Panc1 (cell line): ENCODE results near the gene KAZALD1. TPM values are rescaled to one million over a fixed set of nuclear protein-coding genes. Genes with fewer than 3 reads are reported as not detected.

ENCODE experiments used
- ATAC-seq: fragments of 200-7000 bp; cut with Tn5 transposase; 2 replicates; pipeline ENCODE4 v1.9.1; 2020; ENCODE audit warnings: mild to moderate bottlenecking, moderate library complexity
- BruUV-seq: library from RNA; stranded (reverse); fragments of 400-500 nt; replicated peaks from 2 replicates; lab custom pipeline; 2021; lab: Mats Ljungman, UMichigan
- CTCF ChIA-PET: fragments of 300-600 bp; sonication (Branson Sonifier 250); formaldehyde crosslinking; loops from one replicate; lab custom pipeline; 2022; ENCODE audit warnings: antibody characterized with exemption; lab: Charles Lee
- POLR2A ChIA-PET: fragments of 300-600 bp; sonication (Branson Sonifier 250); formaldehyde crosslinking; loops from one replicate; lab custom pipeline; 2022; ENCODE audit warnings: antibody characterized with exemption; lab: Charles Lee
- DNase-seq: peaks from one replicate; pipeline ENCODE4 v3.0.0-alpha.2; 2010; ENCODE audit warnings: low read depth, low spot score
- H3K27ac ChIP-seq: 2 replicates; pipeline ENCODE4 v1.5.1; 2011; ENCODE audit warnings: mild to moderate bottlenecking, low read length, inconsistent platforms
- H3K27me3 ChIP-seq: fragments of 200-500 bp; sonication (Bioruptor generic); 2 replicates; pipeline ENCODE4 v1.6.0; 2014; ENCODE audit warnings: low read length, inconsistent platforms; ENCODE audit not compliant: control insufficient read depth, insufficient read depth
- H3K36me3 ChIP-seq: fragments of 200-500 bp; sonication (Bioruptor generic); 2 replicates; pipeline ENCODE4 v1.5.1; 2014; ENCODE audit warnings: inconsistent platforms, mild to moderate bottlenecking, low read length, moderate library complexity; ENCODE audit not compliant: control insufficient read depth, insufficient read depth
- H3K4me1 ChIP-seq: 2 replicates; pipeline ENCODE4 v1.5.1; 2011; ENCODE audit warnings: inconsistent platforms, mild to moderate bottlenecking, low read length, moderate library complexity; ENCODE audit not compliant: control insufficient read depth, insufficient read depth
- H3K4me3 ChIP-seq, 2 experiments: 2 replicates each; pipeline ENCODE4 v1.5.1; 2011 to 2012; ENCODE audit warnings: low read depth in 2 of 2, low read length in 2 of 2, mild to moderate bottlenecking in 2 of 2, inconsistent platforms in 1 of 2, moderate library complexity in 1 of 2
- H3K9me3 ChIP-seq: fragments of 200-500 bp; sonication (Bioruptor generic); 2 replicates; pipeline ENCODE4 v1.5.1; 2014; ENCODE audit warnings: low read depth, mild to moderate bottlenecking, inconsistent platforms, low read length, moderate library complexity; ENCODE audit not compliant: control insufficient read depth, insufficient read depth
- CTCF ChIP-seq: fragments of 450-650 bp; IDR thresholded peaks from 2 replicates; pipeline ENCODE4 v1.5.1; 2017; ENCODE audit warnings: mild to moderate bottlenecking
- POLR2AphosphoS5 ChIP-seq: IDR thresholded peaks from 2 replicates; pipeline ENCODE4 v1.6.1; 2012; ENCODE audit warnings: mild to moderate bottlenecking, low read depth, low read length, moderate library complexity
- REST ChIP-seq, 2 experiments: IDR thresholded peaks; 2 replicates each; pipeline ENCODE4 v1.6.1; 2011 to 2012; ENCODE audit warnings: low read depth in 2 of 2, control low read depth in 1 of 2, low read length in 1 of 2, mild to moderate bottlenecking in 1 of 2, moderate library complexity in 1 of 2; ENCODE audit not compliant: insufficient read depth in 1 of 2
- SIN3A ChIP-seq: IDR thresholded peaks from 2 replicates; pipeline ENCODE4 v1.6.1; 2012; ENCODE audit warnings: low read depth, mild to moderate bottlenecking, low read length, moderate library complexity, borderline replicate concordance; ENCODE audit not compliant: insufficient read depth
- TCF7L2 ChIP-seq: IDR thresholded peaks from 2 replicates; pipeline ENCODE4 v1.6.1; 2011; ENCODE audit warnings: mild to moderate bottlenecking, low read depth, low read length, inconsistent platforms
- in situ Hi-C: cut with HindIII; loops from 2 replicates; pipeline ENCODE4 v1.10.0; 2016; ENCODE audit warnings: low sequenced_read_pairs, low pct_unique_long_range_greater_than_20kb
- intact Hi-C: fragments of 100-400 bp; cut with micrococcal nuclease; formaldehyde crosslinking; loops from one replicate; pipeline ENCODE4 v1.10.0; 2022; ENCODE audit not compliant: unreplicated experiment
- total RNA-seq: library from RNA; stranded (reverse); gene quantifications from one replicate; pipeline ENCODE4 v1.2.1, GENCODE V29; 2021; ENCODE audit not compliant: unreplicated experiment

Gene KAZALD1
- total RNA-seq, 1 experiment from 2014 or later, result 21.2 TPM

GRCh38 chr10:101073631-101074030 lies 11.8 kb downstream of the KAZALD1 start:
- intact Hi-C loops, result no loop called here
- in situ Hi-C loops, result no loop called here
- DNase-seq (no peak), ATAC-seq (no peak)
- Histone ChIP-seq H3K9me3 (no peaks in the 10 kb centered on the region), H3K36me3 (no peaks in the 10 kb centered on the region), H3K4me1 (no peaks in the 10 kb centered on the region), H3K27me3 (peaks cover 2% of the 10 kb centered on the region; the same call in 1 of the 2 replicates), H3K27ac (no peak overlapping the region), H3K4me3 (no peak overlapping the region)
- ChIA-PET POLR2A (interaction anchor here (1.0 kb wide), 1 partner anchor 68 kb away, joined by 3 read pairs; no protein-coding TSS in a partner anchor), CTCF (interaction anchor here (0.6 to 1.7 kb wide), 4 partner anchors 24 to 703 kb away, joined by 3 to 18 read pairs (median 6); no protein-coding TSS in a partner anchor)
- no TSS peak for BruUV-seq
- TF ChIP-seq POLR2AphosphoS5 (no peak), CTCF (no peak; the same call in 1 of the 2 replicates), SIN3A (no peak), REST (IDR thresholded peaks at IDR 0.05; ENCODE audit: insufficient read depth in 1 of 2, low read depth in 2 of 2, low read length in 1 of 2) (no peak), TCF7L2 (no peak)

- BruUV-seq, result no TSS peak
- Histone ChIP-seq H3K27me3 (peaks cover 3% of the 10 kb centered on the region), H3K4me1 (no peaks in the 10 kb centered on the region), H3K9me3 (no peaks in the 10 kb centered on the region), H3K4me3 (no peak overlapping the region), H3K27ac (no peak overlapping the region), H3K36me3 (no peaks in the 10 kb centered on the region)
- TF ChIP-seq CTCF, result no peak
- no peak for TF ChIP-seq REST (IDR thresholded peaks at IDR 0.05; ENCODE audit: insufficient read depth in 1 of 2, low read depth in 2 of 2, low read length in 1 of 2)
- TF ChIP-seq POLR2AphosphoS5, result no peak
- no peak for TF ChIP-seq TCF7L2
- no peak for TF ChIP-seq SIN3A
- in situ Hi-C loops, result no loop called here
- CTCF ChIA-PET, result interaction anchor here (0.6 to 1.2 kb wide), 3 partner anchors 9 to 20 kb away, joined by 3 to 6 read pairs (median 4); no protein-coding TSS in a partner anchor
- POLR2A ChIA-PET, result interaction anchor here (0.5 to 0.6 kb wide), 2 partner anchors 56 to 511 kb away, joined by 3 to 5 read pairs; no protein-coding TSS in a partner anchor
- no peak for DNase-seq
- intact Hi-C loops, result no loop called here
- ATAC-seq, result 0 out of 2 replicates have a peak, but pooled peaks have one; percentile 20
These were observed 14.0 kb downstream of the KAZALD1 start for GRCh38 chr10:101075775-101076174.
